HL-60 (cell line): ENCODE results near the gene FGFR2.

Experiments used
- GABPA ChIP-seq: IDR thresholded peaks from 2 replicates; pipeline ENCODE4 v1.6.1; 2012; ENCODE audit warnings: low read depth
- TF ChIP-seq, protein P1 (sequence below): IDR thresholded peaks from one replicate; pipeline ENCODE4 v1.5.1; 2011; ENCODE audit warnings: low read length, control low read depth, inconsistent platforms; ENCODE audit not compliant: insufficient read depth
- TF ChIP-seq, protein P2 (sequence below): IDR thresholded peaks from 2 replicates; pipeline ENCODE4 v1.6.1; 2012; ENCODE audit warnings: low read depth; ENCODE audit not compliant: insufficient replicate concordance

DNA sequence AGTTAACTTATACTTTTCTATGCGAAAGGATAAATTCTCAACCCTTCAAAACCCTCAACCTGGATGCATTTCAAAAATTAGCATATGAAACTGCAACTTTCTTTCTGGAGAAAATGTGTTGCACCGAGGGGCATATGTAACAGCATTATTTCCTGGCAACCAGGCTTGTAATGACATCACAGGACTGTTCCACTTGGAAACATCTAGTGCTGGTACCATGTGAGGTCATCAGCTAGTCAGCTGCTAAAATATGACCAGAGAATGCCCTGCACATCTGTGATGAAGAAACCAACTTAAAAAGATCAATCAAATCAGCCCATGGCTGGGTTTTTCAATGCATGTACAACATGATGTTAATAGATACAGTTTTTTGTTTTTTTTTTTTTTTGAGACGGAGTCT, 40.0 kb downstream of the FGFR2 start:
- TF ChIP-seq, protein P1, sequence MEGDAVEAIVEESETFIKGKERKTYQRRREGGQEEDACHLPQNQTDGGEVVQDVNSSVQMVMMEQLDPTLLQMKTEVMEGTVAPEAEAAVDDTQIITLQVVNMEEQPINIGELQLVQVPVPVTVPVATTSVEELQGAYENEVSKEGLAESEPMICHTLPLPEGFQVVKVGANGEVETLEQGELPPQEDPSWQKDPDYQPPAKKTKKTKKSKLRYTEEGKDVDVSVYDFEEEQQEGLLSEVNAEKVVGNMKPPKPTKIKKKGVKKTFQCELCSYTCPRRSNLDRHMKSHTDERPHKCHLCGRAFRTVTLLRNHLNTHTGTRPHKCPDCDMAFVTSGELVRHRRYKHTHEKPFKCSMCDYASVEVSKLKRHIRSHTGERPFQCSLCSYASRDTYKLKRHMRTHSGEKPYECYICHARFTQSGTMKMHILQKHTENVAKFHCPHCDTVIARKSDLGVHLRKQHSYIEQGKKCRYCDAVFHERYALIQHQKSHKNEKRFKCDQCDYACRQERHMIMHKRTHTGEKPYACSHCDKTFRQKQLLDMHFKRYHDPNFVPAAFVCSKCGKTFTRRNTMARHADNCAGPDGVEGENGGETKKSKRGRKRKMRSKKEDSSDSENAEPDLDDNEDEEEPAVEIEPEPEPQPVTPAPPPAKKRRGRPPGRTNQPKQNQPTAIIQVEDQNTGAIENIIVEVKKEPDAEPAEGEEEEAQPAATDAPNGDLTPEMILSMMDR, result no peak
- TF ChIP-seq, protein P2, sequence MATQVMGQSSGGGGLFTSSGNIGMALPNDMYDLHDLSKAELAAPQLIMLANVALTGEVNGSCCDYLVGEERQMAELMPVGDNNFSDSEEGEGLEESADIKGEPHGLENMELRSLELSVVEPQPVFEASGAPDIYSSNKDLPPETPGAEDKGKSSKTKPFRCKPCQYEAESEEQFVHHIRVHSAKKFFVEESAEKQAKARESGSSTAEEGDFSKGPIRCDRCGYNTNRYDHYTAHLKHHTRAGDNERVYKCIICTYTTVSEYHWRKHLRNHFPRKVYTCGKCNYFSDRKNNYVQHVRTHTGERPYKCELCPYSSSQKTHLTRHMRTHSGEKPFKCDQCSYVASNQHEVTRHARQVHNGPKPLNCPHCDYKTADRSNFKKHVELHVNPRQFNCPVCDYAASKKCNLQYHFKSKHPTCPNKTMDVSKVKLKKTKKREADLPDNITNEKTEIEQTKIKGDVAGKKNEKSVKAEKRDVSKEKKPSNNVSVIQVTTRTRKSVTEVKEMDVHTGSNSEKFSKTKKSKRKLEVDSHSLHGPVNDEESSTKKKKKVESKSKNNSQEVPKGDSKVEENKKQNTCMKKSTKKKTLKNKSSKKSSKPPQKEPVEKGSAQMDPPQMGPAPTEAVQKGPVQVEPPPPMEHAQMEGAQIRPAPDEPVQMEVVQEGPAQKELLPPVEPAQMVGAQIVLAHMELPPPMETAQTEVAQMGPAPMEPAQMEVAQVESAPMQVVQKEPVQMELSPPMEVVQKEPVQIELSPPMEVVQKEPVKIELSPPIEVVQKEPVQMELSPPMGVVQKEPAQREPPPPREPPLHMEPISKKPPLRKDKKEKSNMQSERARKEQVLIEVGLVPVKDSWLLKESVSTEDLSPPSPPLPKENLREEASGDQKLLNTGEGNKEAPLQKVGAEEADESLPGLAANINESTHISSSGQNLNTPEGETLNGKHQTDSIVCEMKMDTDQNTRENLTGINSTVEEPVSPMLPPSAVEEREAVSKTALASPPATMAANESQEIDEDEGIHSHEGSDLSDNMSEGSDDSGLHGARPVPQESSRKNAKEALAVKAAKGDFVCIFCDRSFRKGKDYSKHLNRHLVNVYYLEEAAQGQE, result no peak
- no peak for TF ChIP-seq GABPA
